GM12891 (cell line): ENCODE results near the gene SMIM8.

Experiments
- POLR2A ChIP-seq: IDR thresholded peaks from 2 replicates; pipeline ENCODE4 v1.6.1; 2011; ENCODE audit warnings: low read depth, low read length, control low read depth
- POLR2AphosphoS5 ChIP-seq: IDR thresholded peaks from 2 replicates; pipeline ENCODE4 v1.6.1; 2011; ENCODE audit warnings: low read depth, low read length, control low read depth
- POU2F2 ChIP-seq: IDR thresholded peaks from 2 replicates; pipeline ENCODE4 v1.6.1; 2011; ENCODE audit warnings: low read depth, mild to moderate bottlenecking, control low read depth, low read length, moderate library complexity
- SPI1 ChIP-seq: IDR thresholded peaks from 2 replicates; pipeline ENCODE4 v1.6.1; 2011; ENCODE audit warnings: low read depth, low read length, control low read depth
- TAF1 ChIP-seq: IDR thresholded peaks from 2 replicates; pipeline ENCODE4 v1.6.1; 2011; ENCODE audit warnings: low read depth, low read length, control low read depth

GRCh38 chr6:87366899-87367298, 44.5 kb downstream of the SMIM8 start:
- TF ChIP-seq POLR2A (no peak), POLR2AphosphoS5 (no peak), TAF1 (no peak), POU2F2 (no peak), SPI1 (no peak)
